Stimulated activated naive B cell treated with anti-CD40 and anti-IgM and Interleukin-4, amounts not matched to agents 10 μg/mL and 1 μg/mL and 100 μg/mL, for 72 hours (primary cell): ENCODE results near the gene GALNT9.
"Not testable (repeated sequence)": the region's sequence is repeated elsewhere in the genome, so short reads cannot be mapped to it uniquely, and the experiment has no call there.

Experiments used
- ATAC-seq, 2 donors: fragments of 150-1000 bp; cut with Tn5 transposase; replicated peaks; 2 replicates each; pipeline ENCODE4 v1.10.0; 2021; ENCODE audit warnings: moderate library complexity in 1 of 2
- DNase-seq: peaks from one replicate; pipeline ENCODE4 v3.0.0; 2021
- H3K27ac Mint-ChIP-seq: one replicate; pipeline ENCODE4 v1.8.0; 2022; ENCODE audit warnings: mild to moderate bottlenecking, mixed read lengths
- H3K27me3 Mint-ChIP-seq, 2 donors: one replicate each; pipeline ENCODE4 v1.8.0; 2022; ENCODE audit warnings: mixed read lengths in 2 of 2
- H3K36me3 Mint-ChIP-seq, 2 donors: one replicate each; pipeline ENCODE4 v1.8.0; 2022; ENCODE audit warnings: mixed read lengths in 2 of 2, mild to moderate bottlenecking in 1 of 2
- H3K4me1 Mint-ChIP-seq, 2 donors: one replicate each; pipeline ENCODE4 v1.8.0; 2022; ENCODE audit warnings: mixed read lengths in 2 of 2, mild to moderate bottlenecking in 1 of 2
- H3K4me3 Mint-ChIP-seq, 2 donors: one replicate each; pipeline ENCODE4 v1.8.0; 2022; ENCODE audit warnings: mild to moderate bottlenecking in 2 of 2, mixed read lengths in 2 of 2, moderate library complexity in 1 of 2
- H3K9me3 Mint-ChIP-seq, 2 donors: one replicate each; pipeline ENCODE4 v1.8.0; 2022; ENCODE audit warnings: mixed read lengths in 2 of 2, mild to moderate bottlenecking in 1 of 2

GALNT9 gene

DNA sequence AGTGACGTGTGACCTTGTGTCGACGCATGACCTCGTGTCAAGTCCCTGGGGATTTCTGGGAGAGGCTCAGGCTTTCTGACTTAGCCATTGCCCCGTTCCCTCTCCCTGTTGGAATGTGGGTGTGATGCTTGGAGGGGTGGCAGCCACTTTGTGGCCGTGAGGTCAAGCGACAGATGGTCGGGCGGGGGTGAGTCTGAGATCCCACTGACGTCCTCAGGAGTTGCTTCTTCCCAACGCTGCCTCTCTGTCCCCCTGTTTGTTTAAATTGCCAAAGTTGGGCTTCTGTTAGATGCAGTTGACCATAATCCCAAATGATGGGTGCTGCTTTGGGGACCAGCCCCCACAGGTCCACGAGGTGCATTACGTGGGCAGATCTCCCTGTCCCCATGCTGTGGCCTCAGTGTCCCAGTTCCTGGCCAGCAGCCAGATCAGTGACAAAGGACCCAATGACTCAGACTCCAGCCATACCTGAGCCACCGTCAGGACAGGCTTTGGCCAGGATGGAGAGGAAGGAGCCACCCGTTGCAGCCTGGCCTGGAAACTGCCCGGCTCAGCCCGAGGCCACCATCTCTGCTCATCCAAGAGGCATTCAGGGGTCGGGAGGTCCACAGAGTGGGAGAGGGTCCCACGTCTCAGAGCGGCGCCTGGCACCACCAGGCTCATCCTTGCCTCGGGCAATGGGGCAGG, 34.4 kb upstream of the GALNT9 start:
- no peak overlapping the region for H3K4me3 Mint-ChIP-seq
- peaks cover 8 to 10% of the 10 kb centered on the region in 2 donors for H3K4me1 Mint-ChIP-seq
- DNase-seq (no peak), ATAC-seq (no peak)
- H3K9me3 Mint-ChIP-seq: peaks cover 4% of the 10 kb centered on the region in 2 donors
- H3K36me3 Mint-ChIP-seq: peaks cover 2 to 5% of the 10 kb centered on the region in 2 donors
- H3K27me3 Mint-ChIP-seq: peaks cover 4% of the 10 kb centered on the region in 2 donors
- H3K27ac Mint-ChIP-seq: no peak overlapping the region

DNA sequence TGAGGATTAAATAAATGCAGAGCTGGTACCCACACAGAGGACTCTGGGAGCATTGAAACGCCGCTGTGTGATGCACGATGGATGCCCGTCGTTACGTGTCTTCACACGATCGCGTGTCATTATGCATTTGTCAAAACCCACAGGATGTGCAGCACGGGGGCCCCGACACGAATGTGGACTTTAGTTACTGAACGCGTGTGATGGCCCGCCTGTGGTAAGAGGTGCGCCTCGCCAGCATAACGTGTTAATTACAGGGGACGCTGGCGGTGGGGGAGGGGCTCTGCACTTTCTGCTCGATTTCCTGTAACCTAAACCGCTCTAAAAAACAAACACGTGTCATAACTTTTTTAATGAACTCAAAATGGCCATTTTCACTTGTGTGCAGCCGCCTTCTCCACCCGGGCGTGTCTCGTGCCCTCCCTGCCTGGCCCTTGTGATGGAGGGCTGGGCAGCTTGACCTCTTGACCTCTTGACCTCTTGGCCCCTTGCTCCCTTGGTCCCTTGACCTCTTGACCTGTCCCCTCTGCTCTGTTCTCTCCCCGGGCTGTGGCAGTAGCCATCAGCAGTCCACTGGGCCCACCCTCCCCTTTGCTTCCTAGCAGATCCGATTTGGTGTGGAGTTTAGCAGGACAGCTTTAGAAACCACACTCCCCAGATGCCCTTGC, 33.7 kb upstream of the GALNT9 start:
- Mint-ChIP-seq H3K27ac (no peak overlapping the region), H3K4me3 (no peak overlapping the region), H3K4me1 (peaks cover 8 to 10% of the 10 kb centered on the region in 2 donors), H3K9me3 (peaks cover 4% of the 10 kb centered on the region in 2 donors), H3K36me3 (peaks cover 2 to 5% of the 10 kb centered on the region in 2 donors), H3K27me3 (no peaks in the 10 kb centered on the region)
- DNase-seq: no peak
- no peak for ATAC-seq

DNA sequence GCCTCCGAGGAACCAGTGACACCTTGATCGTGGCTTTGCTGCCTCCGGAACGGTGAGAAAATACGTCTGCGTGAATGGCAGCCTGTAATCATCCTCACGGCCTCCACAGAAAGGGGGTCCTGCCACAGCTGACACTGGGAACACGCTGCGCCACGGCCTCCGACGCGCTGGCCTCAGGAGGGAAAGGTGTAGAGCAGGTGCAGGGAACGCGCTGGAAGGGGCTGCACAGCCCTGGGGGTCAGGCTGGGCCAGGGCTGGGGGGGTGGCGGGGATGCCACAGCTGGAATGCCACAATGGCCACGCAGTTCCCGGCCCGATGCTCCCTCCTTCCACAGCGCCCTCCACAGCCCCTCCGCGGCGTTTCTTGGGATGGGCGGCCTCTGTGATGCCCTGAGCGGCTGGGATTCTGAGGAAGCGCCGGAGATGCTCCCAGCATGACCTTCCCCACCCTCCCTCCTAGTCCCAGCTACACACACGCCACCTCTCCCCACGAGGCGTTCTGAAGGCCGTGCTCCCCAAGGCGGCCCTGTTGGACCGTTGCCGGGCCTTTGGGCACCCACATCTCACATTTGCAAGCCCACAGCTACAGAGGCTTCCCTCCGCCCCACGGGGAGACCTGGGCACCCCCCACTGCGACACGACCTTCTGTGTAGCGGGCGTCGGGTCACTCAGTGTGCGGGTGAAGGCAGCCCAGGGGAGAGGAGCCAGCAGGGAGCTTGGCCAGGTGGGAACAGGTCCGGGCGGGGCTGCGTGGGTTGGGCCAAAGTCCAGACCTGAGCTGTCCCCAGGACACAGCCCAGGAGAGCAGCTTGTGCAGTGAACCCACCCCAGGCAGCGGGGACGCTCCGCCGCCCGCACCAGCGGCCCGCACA, 31.8 kb upstream of the GALNT9 start:
- H3K4me3 Mint-ChIP-seq: no peak overlapping the region
- peaks cover 2 to 5% of the 10 kb centered on the region in 2 donors for H3K36me3 Mint-ChIP-seq
- no peak overlapping the region for H3K27ac Mint-ChIP-seq
- H3K27me3 Mint-ChIP-seq: no peaks in the 10 kb centered on the region
- H3K9me3 Mint-ChIP-seq: peaks cover 4% of the 10 kb centered on the region in 2 donors
- H3K4me1 Mint-ChIP-seq: peaks cover 8 to 10% of the 10 kb centered on the region in 2 donors
- DNase-seq: no peak
- no peak for ATAC-seq

DNA sequence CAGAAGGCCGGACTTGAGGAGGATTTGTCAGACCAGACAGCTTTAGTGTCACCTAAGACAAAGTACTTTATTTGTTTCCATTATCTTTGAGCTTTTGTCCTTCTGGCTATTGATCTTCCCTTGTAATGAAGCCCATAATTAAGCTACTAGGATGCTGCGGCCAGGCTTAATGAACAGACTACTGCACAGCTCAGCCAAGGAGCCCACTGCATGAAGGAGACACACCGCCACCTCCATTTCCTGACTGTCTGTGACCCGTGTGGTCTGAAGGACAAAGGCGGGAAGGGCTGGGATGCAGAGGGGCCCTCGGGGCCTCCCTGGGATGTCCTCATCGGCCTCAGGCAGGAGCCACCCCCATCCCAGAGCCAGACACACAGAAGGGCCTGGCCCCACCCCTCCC, 31.0 kb upstream of the GALNT9 start:
- H3K4me3 Mint-ChIP-seq: no peak overlapping the region
- H3K27me3 Mint-ChIP-seq: no peaks in the 10 kb centered on the region
- peaks cover 4% of the 10 kb centered on the region in 2 donors for H3K9me3 Mint-ChIP-seq
- H3K27ac Mint-ChIP-seq: peak overlapping the region; percentile 98
- ATAC-seq (no peak), DNase-seq (no peak)
- H3K36me3 Mint-ChIP-seq: peaks cover 2 to 5% of the 10 kb centered on the region in 2 donors
- H3K4me1 Mint-ChIP-seq: peaks cover 8 to 10% of the 10 kb centered on the region in 2 donors

- peak; percentile 92 to 96 for ATAC-seq
- Mint-ChIP-seq H3K27ac (peak overlapping the region; percentile 98), H3K4me3 (peak overlapping the region; percentile 72 to 77), H3K9me3 (peaks cover 4% of the 10 kb centered on the region in 2 donors), H3K36me3 (peaks cover 2 to 5% of the 10 kb centered on the region in 2 donors), H3K4me1 (peaks cover 8 to 10% of the 10 kb centered on the region in 2 donors), H3K27me3 (no peaks in the 10 kb centered on the region)
- peak; percentile 84 for DNase-seq
Measured at GRCh38 chr12:132359971-132360370, 30.6 kb upstream of the GALNT9 start.

DNA sequence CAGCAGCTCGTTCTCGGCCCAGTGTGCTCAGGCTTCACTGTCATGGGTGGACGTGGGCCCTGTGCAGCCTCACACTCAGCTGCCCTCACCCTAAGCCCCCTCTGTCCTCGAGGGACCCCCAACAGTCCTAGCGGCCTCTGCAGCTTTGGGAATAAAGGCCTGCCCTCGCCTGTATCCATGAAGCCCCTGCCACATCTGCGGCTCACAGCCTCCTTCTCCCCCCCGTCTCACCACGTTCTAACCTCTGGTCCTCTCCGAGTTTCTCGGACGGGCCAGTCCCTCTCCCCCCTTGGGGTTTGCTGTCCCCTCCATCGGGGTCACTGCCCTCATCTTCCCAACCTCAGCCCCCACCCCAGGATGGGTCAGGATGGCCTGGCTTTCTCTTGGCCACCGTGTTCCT, 30.2 kb upstream of the GALNT9 start:
- Mint-ChIP-seq H3K9me3 (peaks cover 4% of the 10 kb centered on the region in 2 donors), H3K4me3 (peak overlapping the region; percentile 72 to 77), H3K27ac (peak overlapping the region; percentile 98), H3K4me1 (peaks cover 8 to 10% of the 10 kb centered on the region in 2 donors), H3K36me3 (peaks cover 2 to 5% of the 10 kb centered on the region in 2 donors), H3K27me3 (no peaks in the 10 kb centered on the region)
- no peak for ATAC-seq
- no peak for DNase-seq

DNA sequence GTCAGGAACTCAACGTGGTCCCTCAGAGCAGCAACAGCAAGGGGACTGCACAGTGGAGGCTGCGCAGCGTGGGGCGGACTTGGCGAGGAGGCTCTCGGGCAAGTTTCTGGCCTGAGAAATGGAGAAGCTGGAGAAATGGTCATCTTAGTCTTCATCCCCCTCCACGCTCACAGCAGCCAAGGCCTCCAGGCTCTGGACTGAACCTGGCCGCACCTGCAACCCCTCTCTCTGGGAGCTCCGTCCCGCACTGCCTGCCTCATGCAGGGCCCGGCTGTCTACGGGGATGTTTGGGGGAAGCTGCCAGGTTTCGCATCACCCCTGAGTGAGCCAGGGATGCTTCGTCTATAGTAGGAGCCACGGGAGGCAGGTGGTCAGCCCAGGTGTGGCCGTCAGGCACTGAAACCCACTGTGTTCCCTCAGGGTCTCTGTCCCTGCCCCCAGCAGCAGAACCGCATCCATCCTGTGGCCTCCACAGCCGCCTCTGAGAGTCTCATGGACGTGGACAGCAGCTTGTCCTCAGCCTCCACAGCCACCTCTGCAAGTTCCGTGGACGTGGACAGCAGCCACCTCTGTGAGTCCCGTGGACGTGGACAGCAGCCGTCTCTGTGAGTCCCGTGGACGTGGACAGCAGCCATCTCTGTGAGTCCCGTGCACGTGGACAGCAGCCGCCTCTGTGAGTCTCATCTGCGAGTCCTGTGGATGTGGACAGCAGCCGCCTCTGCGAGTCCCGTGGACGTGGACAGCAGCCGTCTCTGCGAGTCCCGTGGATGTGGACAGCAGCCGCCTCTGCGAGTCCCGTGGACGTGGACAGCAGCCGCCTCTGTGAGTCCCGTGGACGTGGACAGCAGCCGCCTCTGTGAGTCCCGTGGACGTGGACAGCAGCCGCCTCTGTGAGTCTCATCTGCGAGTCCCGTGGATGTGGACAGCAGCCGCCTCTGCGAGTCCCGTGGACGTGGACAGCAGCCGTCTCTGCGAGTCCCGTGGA, 29.1 kb upstream of the GALNT9 start:
- not testable (repeated sequence) for H3K27ac Mint-ChIP-seq, H3K36me3 Mint-ChIP-seq, H3K27me3 Mint-ChIP-seq, H3K9me3 Mint-ChIP-seq, H3K4me3 Mint-ChIP-seq, DNase-seq, ATAC-seq
- peaks cover 8 to 10% of the 10 kb centered on the region in 2 donors for H3K4me1 Mint-ChIP-seq

DNA sequence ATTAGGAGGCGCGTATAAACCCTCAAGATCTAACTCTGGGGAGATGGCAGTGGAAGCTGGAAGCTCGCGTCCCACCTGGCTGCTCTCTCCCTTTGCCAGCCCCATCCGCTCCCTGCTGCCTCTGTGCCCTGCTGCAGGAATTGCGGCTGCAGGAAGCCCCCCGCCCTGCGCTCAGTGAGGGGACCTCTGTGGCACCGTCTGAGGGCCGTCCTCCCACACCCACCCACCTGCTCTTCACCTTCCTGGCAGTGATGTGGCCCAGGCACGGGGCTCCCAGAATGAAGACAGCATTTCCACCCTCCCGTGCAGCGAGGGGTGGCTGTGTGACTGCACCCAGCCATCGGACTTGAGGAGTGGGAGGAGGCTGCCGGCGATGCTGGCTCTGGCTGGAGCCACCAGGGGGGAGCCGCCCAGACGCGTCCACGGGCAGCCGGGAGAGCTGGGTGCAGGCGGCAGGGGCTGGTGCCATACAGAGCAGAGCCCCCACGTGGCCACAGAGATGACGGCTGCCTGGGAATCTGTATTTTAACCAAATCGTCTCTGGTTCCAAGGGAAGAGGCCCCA, 28.3 kb upstream of the GALNT9 start:
- Mint-ChIP-seq H3K27me3 (no peaks in the 10 kb centered on the region), H3K36me3 (peaks cover 2 to 5% of the 10 kb centered on the region in 2 donors), H3K4me1 (peaks cover 5 to 10% of the 10 kb centered on the region in 2 donors), H3K27ac (no peak overlapping the region), H3K4me3 (no peak overlapping the region), H3K9me3 (peaks cover 4% of the 10 kb centered on the region in 2 donors)
- no peak for DNase-seq
- no peak for ATAC-seq

GRCh38 chr12:132356691-132357622, 27.6 kb upstream of the GALNT9 start:
- H3K36me3 Mint-ChIP-seq: peaks cover 2 to 5% of the 10 kb centered on the region in 2 donors
- H3K27me3 Mint-ChIP-seq: peaks cover 0 to 6% of the 10 kb centered on the region in 2 donors
- DNase-seq (no peak), ATAC-seq (no peak)
- peaks cover 4% of the 10 kb centered on the region in 2 donors for H3K9me3 Mint-ChIP-seq
- peaks cover 5 to 10% of the 10 kb centered on the region in 2 donors for H3K4me1 Mint-ChIP-seq
- H3K27ac Mint-ChIP-seq: no peak overlapping the region
- no peak overlapping the region for H3K4me3 Mint-ChIP-seq

DNA sequence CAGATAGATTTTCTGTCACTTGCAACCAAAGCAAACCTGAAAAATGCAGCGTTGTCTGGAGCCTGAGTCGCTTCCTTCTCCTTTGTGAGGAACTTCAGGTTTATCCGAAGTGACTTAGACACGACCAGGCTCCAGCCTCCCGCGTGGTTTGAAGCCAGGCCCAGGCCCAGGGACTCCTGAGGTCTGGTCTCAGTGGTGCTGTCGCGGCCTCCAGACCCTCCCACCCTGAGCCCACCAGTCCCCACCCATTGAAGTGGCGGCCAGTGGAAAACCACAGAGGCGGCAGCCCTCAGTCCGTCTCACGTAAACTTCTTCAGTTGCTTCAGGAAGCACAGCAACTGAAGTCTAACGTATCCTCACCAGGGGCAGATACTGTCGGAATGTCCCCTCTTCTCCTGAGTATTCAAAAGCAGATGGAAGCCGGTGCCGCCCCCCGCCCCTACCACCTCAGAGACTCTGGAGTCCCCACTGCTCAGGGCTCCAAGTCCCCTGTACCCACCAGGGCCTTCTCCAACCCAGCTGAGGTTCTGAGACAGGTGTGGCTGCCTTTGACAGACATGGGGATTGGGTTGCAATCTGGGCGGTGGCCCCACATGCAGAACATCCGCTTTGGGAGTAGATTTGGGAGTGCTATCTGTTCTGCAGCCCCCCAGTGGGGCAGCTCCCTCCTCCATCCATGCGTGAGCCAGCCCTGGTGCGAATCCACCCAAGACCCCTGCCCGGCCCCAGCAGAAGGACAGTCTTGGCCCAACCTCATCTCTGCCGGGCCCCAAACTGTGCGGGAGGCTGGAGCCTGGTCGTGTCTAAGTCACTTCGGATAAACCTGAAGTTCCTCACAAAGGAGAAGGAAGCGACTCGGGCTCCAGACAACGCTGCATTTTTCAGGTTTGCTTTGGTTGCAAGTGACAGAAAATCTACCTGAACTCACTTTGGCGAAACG, 26.6 kb upstream of the GALNT9 start:
- ATAC-seq (no peak), DNase-seq (no peak)
- Mint-ChIP-seq H3K4me1 (peaks cover 8 to 10% of the 10 kb centered on the region in 2 donors), H3K9me3 (peaks cover 4% of the 10 kb centered on the region in 2 donors), H3K27me3 (peaks cover 0 to 6% of the 10 kb centered on the region in 2 donors), H3K4me3 (no peak overlapping the region), H3K27ac (no peak overlapping the region), H3K36me3 (peaks cover 2 to 5% of the 10 kb centered on the region in 2 donors)

DNA sequence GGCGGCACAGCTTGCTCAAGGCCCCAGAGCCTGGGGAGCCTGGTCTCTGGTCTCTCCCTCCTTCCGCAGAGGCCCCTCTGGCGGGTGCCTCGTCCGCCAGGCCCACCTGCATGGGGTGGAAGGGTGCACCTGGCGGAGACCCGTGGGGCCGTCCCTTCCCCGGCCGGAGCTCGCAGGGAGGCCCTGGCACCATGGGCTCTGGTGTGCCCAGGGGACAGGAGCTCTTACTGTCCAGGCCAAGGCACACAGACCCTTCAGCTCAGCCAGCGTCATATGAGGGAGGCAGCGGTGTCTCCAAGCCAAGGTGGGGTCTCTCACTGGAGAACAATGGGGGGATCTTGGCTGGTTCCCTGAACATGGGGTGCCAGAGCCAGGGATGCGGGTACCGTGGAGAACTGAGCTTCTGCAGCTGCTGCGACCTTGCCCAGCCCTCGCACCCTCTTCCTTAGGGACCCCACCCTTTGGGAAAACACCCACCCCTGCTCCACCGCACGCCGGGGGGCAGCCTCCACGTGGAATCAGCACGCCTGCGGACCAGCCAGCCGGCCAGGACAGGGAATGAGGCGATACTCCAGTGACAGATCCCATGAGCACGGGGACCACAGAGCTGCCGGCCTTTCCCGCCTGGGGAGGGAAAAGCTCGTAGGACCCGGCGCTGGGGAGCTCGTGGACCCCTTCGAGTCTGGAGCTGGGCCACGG, 25.7 kb upstream of the GALNT9 start:
- no peak for DNase-seq

More for the DNA sequence above, 25.7 kb upstream of the GALNT9 start:
- H3K4me3 Mint-ChIP-seq: no peak overlapping the region
- H3K9me3 Mint-ChIP-seq: peaks cover 4% of the 10 kb centered on the region in 2 donors
- H3K27me3 Mint-ChIP-seq: peaks cover 0 to 6% of the 10 kb centered on the region in 2 donors
- no peak overlapping the region for H3K27ac Mint-ChIP-seq
- peaks cover 2 to 5% of the 10 kb centered on the region in 2 donors for H3K36me3 Mint-ChIP-seq
- ATAC-seq: no peak
- peaks cover 7% of the 10 kb centered on the region in 2 donors for H3K4me1 Mint-ChIP-seq
